Type B pancreatic cell (in vitro differentiated cells): Measurements from ENCODE around the gene PITPNM2. TPM values are rescaled to one million over a fixed set of nuclear protein-coding genes. Genes with fewer than 3 reads are reported as not detected.
A peak's percentile ranks its signal among the peaks of the same experiment; 100 is the strongest.
"Not testable (repeated sequence)": the region's sequence is repeated elsewhere in the genome, so short reads cannot be mapped to it uniquely, and the experiment has no call there.

Source experiments
- DNase-seq: peaks from one replicate; pipeline ENCODE4 v3.0.0; 2021; ENCODE audit warnings: mixed read lengths; ENCODE audit not compliant: unreplicated experiment; ENCODE audit errors: extremely low spot score
- H3K27ac Mint-ChIP-seq: 2 replicates; pipeline ENCODE4 v1.8.0; 2021; ENCODE audit warnings: mild to moderate bottlenecking, mixed read lengths
- H3K27me3 Mint-ChIP-seq: 2 replicates; pipeline ENCODE4 v1.8.0; 2021; ENCODE audit warnings: mixed read lengths
- H3K36me3 Mint-ChIP-seq: 2 replicates; pipeline ENCODE4 v1.8.0; 2021; ENCODE audit warnings: mixed read lengths
- H3K4me1 Mint-ChIP-seq: one replicate; pipeline ENCODE4 v1.8.0; 2021; ENCODE audit warnings: mixed read lengths; ENCODE audit not compliant: unreplicated experiment
- H3K4me3 Mint-ChIP-seq: 2 replicates; pipeline ENCODE4 v1.8.0; 2021; ENCODE audit warnings: mild to moderate bottlenecking, mixed read lengths
- H3K9me3 Mint-ChIP-seq: 2 replicates; pipeline ENCODE4 v1.8.0; 2021; ENCODE audit warnings: mixed read lengths
- CTCF ChIP-seq: fragments of 200-600 bp; sonication (generic); conservative IDR thresholded peaks from 2 replicates; pipeline ENCODE4 v1.5.0; 2021; ENCODE audit warnings: antibody characterized with exemption, mild to moderate bottlenecking
- total RNA-seq: library from RNA; stranded (reverse); gene quantifications from 2 replicates; pipeline ENCODE4 v1.2.1, GENCODE V29; 2021; ENCODE audit warnings: low replicate concordance

The PITPNM2 gene
- total RNA-seq, 1 donor from 2014 or later, result 6.8 TPM

GRCh38 chr12:123105211-123105826 lies 45.6 kb downstream of the PITPNM2 start:
- Mint-ChIP-seq H3K36me3 (no peaks in the 10 kb centered on the region), H3K9me3 (no peaks in the 10 kb centered on the region), H3K27me3 (no peaks in the 10 kb centered on the region), H3K4me3 (no peak overlapping the region), H3K27ac (peak overlapping the region; percentile 59), H3K4me1 (peaks cover 20% of the 10 kb centered on the region)
- no peak for DNase-seq
- TF ChIP-seq CTCF, result no peak

GRCh38 chr12:123104809-123105208 lies 46.1 kb downstream of the PITPNM2 start:
- H3K27me3 Mint-ChIP-seq, result no peaks in the 10 kb centered on the region
- H3K4me1 Mint-ChIP-seq, result peaks cover 21% of the 10 kb centered on the region
- peak overlapping the region; percentile 39 for H3K27ac Mint-ChIP-seq

GRCh38 chr12:123104094-123104493 lies 46.8 kb downstream of the PITPNM2 start:
- not testable (repeated sequence) for H3K27me3 Mint-ChIP-seq, H3K36me3 Mint-ChIP-seq, H3K9me3 Mint-ChIP-seq, DNase-seq, H3K27ac Mint-ChIP-seq, H3K4me3 Mint-ChIP-seq
- H3K4me1 Mint-ChIP-seq, result peaks cover 24% of the 10 kb centered on the region

More at GRCh38 chr12:123104809-123105208, 46.1 kb downstream of the PITPNM2 start:
- no peak for TF ChIP-seq CTCF
- Mint-ChIP-seq H3K36me3 (no peaks in the 10 kb centered on the region), H3K4me3 (no peak overlapping the region), H3K9me3 (no peaks in the 10 kb centered on the region)
- no peak for DNase-seq

GRCh38 chr12:123102781-123103503 lies 47.9 kb downstream of the PITPNM2 start:
- H3K4me3 Mint-ChIP-seq, result no peak overlapping the region
- peaks cover 26% of the 10 kb centered on the region for H3K4me1 Mint-ChIP-seq
- DNase-seq, result no peak
- H3K9me3 Mint-ChIP-seq, result no peaks in the 10 kb centered on the region
- H3K36me3 Mint-ChIP-seq, result no peaks in the 10 kb centered on the region
- H3K27me3 Mint-ChIP-seq, result no peaks in the 10 kb centered on the region
- no peak overlapping the region for H3K27ac Mint-ChIP-seq
- TF ChIP-seq CTCF, result no peak

- H3K27ac Mint-ChIP-seq, result peak overlapping the region; percentile 29
- no peak for TF ChIP-seq CTCF
- H3K36me3 Mint-ChIP-seq, result no peaks in the 10 kb centered on the region
- H3K4me3 Mint-ChIP-seq, result no peak overlapping the region
- peaks cover 32% of the 10 kb centered on the region for H3K4me1 Mint-ChIP-seq
- no peaks in the 10 kb centered on the region for H3K9me3 Mint-ChIP-seq
- DNase-seq, result no peak
- H3K27me3 Mint-ChIP-seq, result no peaks in the 10 kb centered on the region
Observed at GRCh38 chr12:123102366-123102765, 48.5 kb downstream of the PITPNM2 start.

- no peak for TF ChIP-seq CTCF
- DNase-seq, result no peak
- no peaks in the 10 kb centered on the region for H3K36me3 Mint-ChIP-seq
- H3K27me3 Mint-ChIP-seq, result no peaks in the 10 kb centered on the region
- no peak overlapping the region for H3K4me3 Mint-ChIP-seq
- H3K27ac Mint-ChIP-seq, result no peak overlapping the region
- no peaks in the 10 kb centered on the region for H3K9me3 Mint-ChIP-seq
- peaks cover 33% of the 10 kb centered on the region for H3K4me1 Mint-ChIP-seq
Observed at GRCh38 chr12:123101526-123101925, 49.4 kb downstream of the PITPNM2 start.
